Activated T-cell treated with anti-CD3 and anti-CD28 coated beads, Interleukin-2, amount 50 U/mL, for 24 hours (primary cell): ENCODE results near the gene LEFTY2.

Experiments
- DNase-seq: peaks from one replicate; pipeline ENCODE4 v3.0.0-alpha.2; 2020
- H3K27ac Mint-ChIP-seq: 2 replicates; pipeline ENCODE4 v1.8.0; 2020; ENCODE audit warnings: mild to moderate bottlenecking, mixed read lengths
- H3K27me3 Mint-ChIP-seq: 2 replicates; pipeline ENCODE4 v1.8.0; 2020; ENCODE audit warnings: mixed read lengths
- H3K36me3 Mint-ChIP-seq: 2 replicates; pipeline ENCODE4 v1.8.0; 2020; ENCODE audit warnings: low read depth, mixed read lengths
- H3K4me1 Mint-ChIP-seq: 2 replicates; pipeline ENCODE4 v1.8.0; 2020; ENCODE audit warnings: low read depth, mixed read lengths
- H3K4me3 Mint-ChIP-seq: 2 replicates; pipeline ENCODE4 v1.8.0; 2020; ENCODE audit warnings: mild to moderate bottlenecking, moderate library complexity, mixed read lengths
- H3K9me3 Mint-ChIP-seq: 2 replicates; pipeline ENCODE4 v1.8.0; 2020; ENCODE audit warnings: mixed read lengths

Gene LEFTY2

DNA sequence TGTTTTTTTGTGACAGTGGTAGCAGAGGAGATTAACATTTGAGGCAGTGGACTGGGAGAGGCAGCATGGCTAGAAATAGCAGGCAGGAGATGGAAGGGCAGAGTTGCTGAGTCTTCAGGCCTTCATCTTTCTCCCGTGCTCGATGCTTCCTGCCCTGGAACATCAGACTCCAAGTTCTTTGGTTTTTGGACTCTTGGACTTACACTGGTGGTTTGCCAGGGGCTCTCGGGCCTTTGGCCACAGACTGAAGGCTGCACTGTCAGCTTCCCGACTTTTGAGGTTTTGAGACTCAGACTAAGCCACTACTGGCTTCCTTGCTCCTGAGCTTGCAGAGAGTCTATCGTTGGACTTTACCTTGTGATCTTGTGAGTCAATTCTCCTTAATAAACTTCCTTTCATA is 24.2 kb upstream of the LEFTY2 start:
- no peaks in the 10 kb centered on the region for H3K4me1 Mint-ChIP-seq
- H3K9me3 Mint-ChIP-seq, result no peaks in the 10 kb centered on the region
- no peaks in the 10 kb centered on the region for H3K36me3 Mint-ChIP-seq
- DNase-seq, result no peak
- no peak overlapping the region for H3K27ac Mint-ChIP-seq
- H3K4me3 Mint-ChIP-seq, result no peak overlapping the region
- peaks cover 6% of the 10 kb centered on the region for H3K27me3 Mint-ChIP-seq

DNA sequence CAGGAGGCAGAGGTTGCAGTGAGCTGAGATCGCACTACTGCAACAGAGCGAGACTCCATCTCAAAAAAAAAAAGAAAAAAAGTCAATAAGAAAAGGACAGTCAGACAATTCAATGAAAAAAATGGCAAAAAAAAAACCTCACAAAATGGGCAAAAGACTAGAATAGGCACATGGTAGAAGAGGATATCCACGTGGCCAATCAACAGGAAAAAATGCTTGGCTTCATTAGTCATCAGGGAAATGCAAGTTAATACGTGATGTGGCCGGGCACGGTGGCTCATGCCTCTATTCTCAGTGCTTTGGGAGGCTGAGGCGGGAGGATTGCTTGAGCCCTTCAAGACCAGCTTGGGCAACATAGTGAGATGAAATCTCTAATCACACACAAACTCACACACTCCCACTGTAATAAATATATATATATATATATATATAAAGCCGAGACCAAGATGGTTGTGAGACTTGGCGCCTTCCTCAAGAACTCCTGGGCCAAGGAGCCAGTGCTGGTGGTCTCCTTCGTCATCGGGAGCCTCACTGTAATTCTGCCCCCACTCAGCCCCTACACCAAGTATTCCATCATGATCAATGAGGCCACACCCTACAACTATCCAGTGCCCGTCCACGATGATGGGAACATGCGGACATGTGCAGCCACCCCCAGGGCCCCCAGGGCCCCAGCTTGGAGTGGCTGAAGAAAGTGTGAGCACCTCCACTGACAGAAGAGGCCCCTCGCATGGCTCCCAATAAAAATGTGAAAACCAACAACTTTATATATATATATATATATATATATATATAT is 22.9 kb upstream of the LEFTY2 start:
- H3K4me1 Mint-ChIP-seq, result peaks cover 2% of the 10 kb centered on the region
- H3K27ac Mint-ChIP-seq, result no peak overlapping the region
- H3K27me3 Mint-ChIP-seq, result peaks cover 6% of the 10 kb centered on the region

DNA sequence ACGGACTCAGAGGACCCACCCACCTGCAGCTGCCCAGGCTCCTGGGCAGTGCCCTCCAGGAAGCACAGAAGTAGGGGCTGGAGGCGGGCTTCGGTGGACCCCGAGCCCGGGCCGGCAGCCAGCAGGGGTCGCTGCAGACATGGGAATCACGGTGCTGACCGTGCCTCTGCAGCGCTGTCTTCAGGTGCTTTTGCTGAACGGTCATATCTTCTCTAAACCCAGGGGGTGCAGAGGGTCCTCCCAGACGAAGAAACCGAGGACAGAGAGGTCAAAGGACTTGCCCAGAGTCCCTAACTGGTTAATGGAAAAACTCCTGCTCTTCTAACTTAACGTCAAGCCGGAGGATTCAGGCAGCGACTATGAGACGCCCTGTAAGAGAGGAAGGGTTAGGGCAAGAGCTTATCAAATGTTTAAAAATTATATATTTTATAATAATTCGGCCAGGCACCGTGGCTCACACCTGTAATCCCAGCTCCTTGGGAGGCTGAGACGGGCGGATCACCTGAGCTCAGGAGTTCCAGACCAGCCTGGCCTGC is 21.5 kb upstream of the LEFTY2 start:
- peak; percentile 77 for DNase-seq
- Mint-ChIP-seq H3K4me3 (no peak overlapping the region), H3K9me3 (no peaks in the 10 kb centered on the region), H3K27ac (no peak overlapping the region), H3K4me1 (peaks cover 2% of the 10 kb centered on the region), H3K36me3 (no peaks in the 10 kb centered on the region), H3K27me3 (peaks cover 6% of the 10 kb centered on the region)

More for the DNA sequence above, 22.9 kb upstream of the LEFTY2 start:
- Mint-ChIP-seq H3K9me3 (no peaks in the 10 kb centered on the region), H3K36me3 (no peaks in the 10 kb centered on the region), H3K4me3 (no peak overlapping the region)
- DNase-seq, result peak; percentile 14

DNA sequence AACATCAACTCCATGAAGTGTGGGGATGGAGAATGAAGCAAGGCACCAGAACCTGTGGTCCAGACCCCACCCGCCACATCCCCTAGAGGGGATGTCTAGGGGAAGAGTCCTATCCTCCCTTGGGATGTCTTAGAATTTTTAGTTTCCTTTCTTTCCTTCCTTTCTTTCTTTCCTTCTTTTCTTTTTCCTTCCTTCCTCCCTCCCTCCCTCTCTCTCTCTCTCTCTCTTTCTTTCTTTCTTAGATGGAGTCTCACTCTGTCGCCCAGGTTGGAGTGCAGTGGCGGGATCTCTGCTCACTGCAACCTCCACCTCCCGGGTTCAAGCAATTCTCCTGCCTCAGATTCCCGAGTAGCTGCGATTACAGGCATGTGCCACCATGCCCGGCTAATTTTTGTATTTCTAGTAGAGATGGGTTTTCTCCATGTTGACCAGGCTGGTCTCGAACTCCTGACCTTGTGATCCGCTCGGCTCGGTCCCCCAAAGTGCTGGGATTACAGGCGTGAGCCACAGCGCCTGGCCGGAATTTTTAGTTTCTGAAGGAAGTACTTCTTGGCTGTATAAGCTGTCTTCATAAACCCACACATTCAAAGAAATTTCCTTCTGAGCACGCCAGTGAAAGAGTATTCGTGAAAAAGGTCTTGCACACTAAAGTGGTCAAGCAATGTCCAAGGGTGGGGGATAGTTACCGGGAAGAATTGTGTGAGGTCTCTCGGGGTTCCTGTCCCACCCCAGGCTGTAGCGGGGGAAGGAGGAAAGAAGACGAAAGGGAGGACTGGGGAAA is 20.8 kb upstream of the LEFTY2 start:
- DNase-seq, result no peak
- Mint-ChIP-seq H3K27ac (no peak overlapping the region), H3K27me3 (peaks cover 6% of the 10 kb centered on the region), H3K4me3 (no peak overlapping the region), H3K4me1 (peaks cover 2% of the 10 kb centered on the region), H3K9me3 (no peaks in the 10 kb centered on the region), H3K36me3 (no peaks in the 10 kb centered on the region)

DNA sequence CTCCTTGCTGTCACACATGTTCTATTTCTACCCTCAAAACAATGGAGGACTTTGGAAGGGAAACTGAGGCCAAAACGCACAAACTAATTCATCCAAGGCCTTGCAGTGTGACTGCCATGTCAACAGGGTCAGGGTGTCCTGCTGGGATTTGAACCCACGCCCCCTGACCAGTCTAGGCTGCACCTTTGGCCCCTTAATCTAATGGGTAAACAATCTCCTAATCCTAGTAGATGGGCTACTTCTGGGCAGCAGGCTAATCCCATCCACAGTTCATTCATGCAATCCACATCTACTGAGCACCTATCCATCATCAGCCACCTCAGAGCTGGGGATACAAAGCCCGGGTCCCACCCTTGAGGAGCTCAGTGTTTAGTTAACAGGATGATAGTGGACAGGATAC is 17.0 kb upstream of the LEFTY2 start:
- DNase-seq, result no peak
- Mint-ChIP-seq H3K27me3 (peaks cover 6% of the 10 kb centered on the region), H3K9me3 (no peaks in the 10 kb centered on the region), H3K36me3 (no peaks in the 10 kb centered on the region), H3K4me1 (peaks cover 2% of the 10 kb centered on the region), H3K27ac (no peak overlapping the region), H3K4me3 (no peak overlapping the region)

DNA sequence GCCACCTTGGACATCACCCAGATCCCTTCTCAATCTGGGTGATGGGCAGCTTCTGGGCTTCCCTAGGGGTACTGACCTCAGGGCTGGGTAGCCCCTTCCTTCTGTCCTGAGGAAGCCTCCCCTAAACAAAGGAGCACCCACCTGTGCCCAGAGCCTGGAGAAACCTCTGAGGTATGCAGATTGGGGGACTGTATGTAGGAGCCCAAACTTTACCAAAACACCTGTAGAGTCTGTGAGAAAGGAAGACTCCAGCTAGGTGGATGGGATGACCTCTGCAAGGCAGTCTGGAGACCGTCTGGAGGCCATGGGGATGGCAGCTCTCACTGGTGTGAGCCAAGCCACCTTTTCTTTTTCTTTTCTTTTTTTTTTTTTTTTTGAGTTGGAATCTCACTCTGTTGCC is 13.7 kb upstream of the LEFTY2 start:
- peaks cover 8% of the 10 kb centered on the region for H3K27me3 Mint-ChIP-seq
- H3K4me1 Mint-ChIP-seq, result peaks cover 2% of the 10 kb centered on the region
- H3K36me3 Mint-ChIP-seq, result no peaks in the 10 kb centered on the region
- no peaks in the 10 kb centered on the region for H3K9me3 Mint-ChIP-seq
- no peak for DNase-seq
- no peak overlapping the region for H3K4me3 Mint-ChIP-seq
- H3K27ac Mint-ChIP-seq, result no peak overlapping the region

DNA sequence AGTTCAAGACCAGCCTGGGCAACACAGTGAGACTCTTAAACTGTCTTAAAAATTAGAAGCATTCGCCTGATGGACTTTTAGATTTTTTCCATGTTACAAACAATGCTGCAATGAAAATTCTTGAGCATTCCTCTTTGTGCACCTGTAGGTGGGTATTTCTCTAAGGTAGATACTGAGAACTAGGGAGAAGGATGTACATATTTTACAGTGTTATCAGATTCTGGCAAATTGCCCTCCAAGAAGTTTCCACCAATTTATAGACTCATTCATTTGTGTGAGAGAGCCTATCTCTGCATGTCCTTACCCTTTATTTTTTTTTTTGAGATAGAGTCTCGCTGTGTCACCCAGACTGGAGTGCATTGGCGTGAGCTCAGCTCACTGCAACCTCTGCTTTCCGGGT is 12.3 kb upstream of the LEFTY2 start:
- Mint-ChIP-seq H3K4me3 (no peak overlapping the region), H3K9me3 (no peaks in the 10 kb centered on the region), H3K36me3 (no peaks in the 10 kb centered on the region), H3K4me1 (no peaks in the 10 kb centered on the region), H3K27me3 (peaks cover 18% of the 10 kb centered on the region), H3K27ac (no peak overlapping the region)
- DNase-seq, result no peak

DNA sequence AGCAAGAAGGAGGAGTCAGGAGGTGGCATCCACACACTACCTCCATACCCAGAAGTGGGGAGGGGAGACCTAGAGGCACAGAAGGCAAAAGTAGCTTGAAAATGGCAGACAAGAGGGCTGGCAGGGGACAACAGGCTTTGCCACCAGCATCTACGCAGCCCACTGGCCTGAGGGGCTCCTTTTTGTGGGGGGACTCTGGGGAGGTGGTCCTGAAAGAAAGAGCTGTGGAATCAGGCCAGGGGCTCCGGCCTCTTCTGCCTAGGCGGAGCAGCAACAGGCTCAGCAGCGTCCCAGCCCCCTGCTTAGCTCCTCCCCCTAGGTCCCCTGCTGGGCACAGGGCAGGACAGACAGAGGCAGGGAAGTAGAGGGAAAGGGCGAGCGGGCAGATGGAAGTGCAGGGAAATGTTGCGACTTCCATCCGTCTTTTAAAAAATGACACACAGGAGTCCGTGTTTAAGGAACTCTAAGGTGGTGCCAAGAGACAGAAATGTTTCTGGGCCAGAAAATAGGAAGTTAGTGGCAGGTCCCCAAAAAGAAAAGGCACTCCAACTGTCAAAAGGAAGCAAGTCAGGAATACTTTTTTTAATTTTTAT is 10.0 kb upstream of the LEFTY2 start:
- Mint-ChIP-seq H3K36me3 (no peaks in the 10 kb centered on the region), H3K27me3 (peaks cover 18% of the 10 kb centered on the region), H3K9me3 (no peaks in the 10 kb centered on the region), H3K4me3 (no peak overlapping the region), H3K4me1 (no peaks in the 10 kb centered on the region), H3K27ac (no peak overlapping the region)
- no peak for DNase-seq

DNA sequence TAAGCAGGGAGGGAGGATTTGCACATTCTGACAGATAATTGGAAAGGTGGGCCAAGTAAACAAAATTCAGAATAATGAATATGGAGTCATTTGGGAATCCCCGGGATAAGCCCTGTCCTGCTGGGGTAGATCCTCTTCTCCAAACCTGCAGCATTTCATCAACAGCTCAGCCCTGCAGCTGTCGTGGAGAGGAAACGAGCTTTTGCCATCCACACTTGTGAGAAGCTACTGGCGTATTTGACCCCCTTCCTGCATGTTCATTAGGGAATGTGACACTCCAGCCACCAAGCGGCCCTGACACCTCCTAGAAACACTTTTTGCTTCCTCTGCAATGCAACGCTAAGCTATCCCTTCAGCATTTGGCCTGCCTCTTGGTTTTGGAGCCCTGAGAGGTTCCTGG is 8.0 kb upstream of the LEFTY2 start:
- Mint-ChIP-seq H3K27ac (no peak overlapping the region), H3K9me3 (no peaks in the 10 kb centered on the region), H3K4me3 (no peak overlapping the region), H3K4me1 (peaks cover 11% of the 10 kb centered on the region), H3K27me3 (peaks cover 18% of the 10 kb centered on the region), H3K36me3 (no peaks in the 10 kb centered on the region)
- DNase-seq, result no peak

DNA sequence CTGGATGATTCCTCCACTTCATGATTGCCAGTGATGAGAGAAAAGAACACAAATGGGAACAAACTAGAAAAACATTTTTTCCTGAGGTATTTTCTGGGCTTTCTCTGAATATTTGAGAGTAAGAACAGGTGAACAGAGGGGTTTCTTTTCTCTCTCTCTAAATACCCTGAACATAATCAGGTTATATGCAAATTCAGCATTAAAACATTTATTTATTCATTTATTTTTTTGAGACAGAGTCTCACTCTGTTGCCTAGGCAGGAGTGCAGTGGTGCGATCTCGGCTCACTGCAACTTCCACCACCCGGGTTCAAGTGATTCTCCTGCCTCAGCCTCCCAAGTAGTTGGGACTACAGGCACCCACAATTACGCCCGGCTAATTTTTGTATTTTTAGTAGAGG is 5.8 kb upstream of the LEFTY2 start:
- H3K36me3 Mint-ChIP-seq, result no peaks in the 10 kb centered on the region
- no peak overlapping the region for H3K4me3 Mint-ChIP-seq
- DNase-seq, result no peak
- H3K9me3 Mint-ChIP-seq, result no peaks in the 10 kb centered on the region
- peaks cover 17% of the 10 kb centered on the region for H3K27me3 Mint-ChIP-seq
- H3K27ac Mint-ChIP-seq, result no peak overlapping the region
- H3K4me1 Mint-ChIP-seq, result peaks cover 11% of the 10 kb centered on the region

DNA sequence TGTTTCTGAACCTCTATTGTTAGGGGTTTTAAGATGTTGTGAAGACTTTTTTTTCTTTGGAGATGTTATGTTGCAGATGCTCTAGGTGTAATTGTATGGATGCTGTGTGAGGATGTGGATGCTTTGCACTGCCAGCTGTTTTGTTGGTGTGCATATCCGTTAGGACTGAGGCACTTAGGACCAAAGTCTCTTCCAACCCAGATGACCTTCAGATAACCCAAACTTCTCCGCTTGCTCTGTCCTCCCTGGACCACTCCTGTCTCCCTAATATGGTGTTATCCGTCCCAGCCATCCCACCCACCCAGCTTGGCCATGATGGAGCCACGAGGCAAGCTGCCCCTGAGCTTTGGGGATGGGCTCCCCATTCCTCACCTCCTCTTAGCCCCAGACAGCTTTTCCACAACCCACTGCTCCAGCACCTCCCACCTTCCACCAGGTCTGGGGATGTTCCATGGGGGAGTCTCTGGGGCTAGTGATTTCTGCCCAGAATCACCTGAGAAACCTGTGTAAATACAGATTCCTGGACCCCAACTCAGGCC is 5.1 kb upstream of the LEFTY2 start:
- H3K27ac Mint-ChIP-seq, result no peak overlapping the region
- no peaks in the 10 kb centered on the region for H3K36me3 Mint-ChIP-seq
- no peaks in the 10 kb centered on the region for H3K9me3 Mint-ChIP-seq
- peaks cover 11% of the 10 kb centered on the region for H3K4me1 Mint-ChIP-seq
- no peak overlapping the region for H3K4me3 Mint-ChIP-seq
- no peak for DNase-seq
- peaks cover 13% of the 10 kb centered on the region for H3K27me3 Mint-ChIP-seq

DNA sequence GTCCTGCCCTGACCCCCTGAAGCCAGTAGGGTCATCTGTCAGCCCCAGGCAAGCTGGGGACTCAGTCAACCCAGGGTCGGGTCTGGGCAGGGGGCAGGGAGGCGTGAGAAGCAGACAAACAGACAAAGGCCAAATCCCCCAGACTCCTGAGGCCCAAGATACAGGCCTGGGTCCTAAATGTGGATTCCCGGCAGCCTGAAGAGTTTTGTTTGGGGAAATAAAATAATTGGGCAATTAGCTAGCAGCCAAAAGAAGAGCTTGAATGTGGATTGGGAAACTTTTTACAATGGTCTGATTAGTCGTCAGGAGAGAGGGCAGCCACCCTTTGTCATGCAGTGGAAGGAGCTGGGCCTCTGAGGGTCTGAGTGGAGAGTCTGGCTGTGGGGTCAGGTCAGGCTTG is 4.5 kb upstream of the LEFTY2 start:
- H3K4me3 Mint-ChIP-seq, result no peak overlapping the region
- no peak for DNase-seq
- no peaks in the 10 kb centered on the region for H3K9me3 Mint-ChIP-seq

DNA sequence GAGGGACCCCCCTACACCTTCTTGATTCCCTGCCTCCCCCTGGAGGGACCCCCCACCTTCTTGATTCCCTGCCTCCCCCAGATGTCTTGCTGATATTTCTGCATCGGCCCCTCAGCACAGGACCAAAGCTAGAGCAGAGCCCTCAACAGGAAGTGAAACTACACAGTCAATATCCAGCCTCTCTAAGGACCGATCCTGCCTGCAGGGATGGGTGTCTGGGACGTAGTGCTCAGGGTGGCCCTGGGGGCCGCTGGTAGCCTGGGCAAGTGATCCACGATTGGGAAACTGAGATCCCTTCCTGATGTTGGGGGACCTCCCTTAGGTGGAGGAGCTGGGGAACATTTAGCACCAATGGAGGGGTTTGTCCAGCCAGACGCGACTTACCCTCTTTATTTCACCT is 3.9 kb upstream of the LEFTY2 start:
- Mint-ChIP-seq H3K4me1 (peaks cover 13% of the 10 kb centered on the region), H3K9me3 (no peaks in the 10 kb centered on the region), H3K36me3 (no peaks in the 10 kb centered on the region), H3K27me3 (peaks cover 14% of the 10 kb centered on the region), H3K27ac (no peak overlapping the region), H3K4me3 (no peak overlapping the region)
- no peak for DNase-seq

More for the DNA sequence above, 4.5 kb upstream of the LEFTY2 start:
- H3K27me3 Mint-ChIP-seq, result peaks cover 9% of the 10 kb centered on the region
- peaks cover 11% of the 10 kb centered on the region for H3K4me1 Mint-ChIP-seq
- no peaks in the 10 kb centered on the region for H3K36me3 Mint-ChIP-seq
- no peak overlapping the region for H3K27ac Mint-ChIP-seq

DNA sequence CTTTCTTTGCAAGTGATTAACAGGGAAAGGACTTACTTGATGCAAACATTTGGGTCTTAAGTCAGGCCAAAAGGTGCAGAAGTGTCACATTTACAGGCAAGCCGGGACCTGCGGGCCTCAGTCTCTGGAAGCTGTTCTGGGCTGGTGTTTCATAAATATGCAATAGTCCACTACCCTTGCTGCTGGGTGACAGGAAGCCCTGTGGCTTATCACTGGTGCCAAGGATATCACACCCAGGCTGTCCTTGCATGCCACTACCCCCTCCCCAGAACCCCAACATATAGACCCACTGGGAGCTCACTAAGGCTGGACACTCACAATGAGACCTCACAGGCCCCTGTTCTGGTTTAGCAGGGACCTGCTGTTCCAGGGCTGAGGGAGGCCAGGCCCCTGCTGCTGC is 3.4 kb upstream of the LEFTY2 start:
- Mint-ChIP-seq H3K9me3 (no peaks in the 10 kb centered on the region), H3K4me3 (no peak overlapping the region), H3K4me1 (peaks cover 13% of the 10 kb centered on the region), H3K27ac (no peak overlapping the region), H3K36me3 (no peaks in the 10 kb centered on the region), H3K27me3 (peaks cover 14% of the 10 kb centered on the region)
- DNase-seq, result no peak
